ENCODE data around the gene SCN4A. TPM values are rescaled to one million over a fixed set of nuclear protein-coding genes. Genes with fewer than 3 reads are reported as not detected.

SCN4A gene
- 0.02 to 0.20 TPM (median 0.05 TPM) in 5 replicates for total RNA-seq (2022; extraction: Qiagen RNA extraction)

GRCh38 chr17:63972796-63973195, at the start of gene SCN4A:
Gene SCN4A (minus strand): TSS chr17:63972918. CDS start chr17:63972841, 77 bp downstream.

DNA sequence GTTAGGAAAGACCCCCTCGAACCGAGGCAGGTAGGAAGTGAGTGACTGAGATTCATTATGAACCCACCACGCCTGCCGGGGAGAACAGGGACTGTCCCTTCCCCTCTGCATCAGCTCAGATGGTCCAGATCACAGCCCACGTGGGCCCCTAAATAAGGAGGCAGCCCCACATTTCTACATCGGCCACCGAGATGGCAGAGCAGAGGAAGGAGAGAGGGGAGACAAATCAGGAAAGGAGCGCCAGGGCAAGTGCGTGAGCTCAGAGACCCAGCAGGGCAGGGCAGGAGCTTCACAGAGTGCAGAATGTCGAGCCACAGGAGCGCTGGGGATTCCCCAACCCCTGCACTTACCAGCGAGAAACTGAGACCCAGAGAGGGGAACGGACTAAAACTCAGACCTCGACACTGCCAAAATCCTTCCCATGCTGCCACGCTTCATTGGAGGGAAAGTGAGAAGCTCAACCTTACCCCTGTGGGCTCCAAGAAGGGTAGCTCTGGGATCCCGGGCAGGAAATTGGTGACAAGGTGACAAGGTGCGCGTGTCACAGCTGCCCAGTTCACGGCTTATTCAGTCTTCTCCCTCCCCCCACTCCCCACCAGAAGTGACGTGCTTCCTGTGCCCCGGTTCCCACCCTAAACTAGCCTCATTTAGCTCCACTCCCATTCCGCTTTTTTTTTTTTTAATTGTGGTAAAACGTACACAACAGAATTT, 47.5 kb upstream of the SCN4A start, which contains the start of gene ICAM2:
Gene ICAM2, minus strand, starts transcription at position 578 of the 711 bp plus-strand sequence. CDS start 13,942 bp downstream, outside the sequence.

DNA sequence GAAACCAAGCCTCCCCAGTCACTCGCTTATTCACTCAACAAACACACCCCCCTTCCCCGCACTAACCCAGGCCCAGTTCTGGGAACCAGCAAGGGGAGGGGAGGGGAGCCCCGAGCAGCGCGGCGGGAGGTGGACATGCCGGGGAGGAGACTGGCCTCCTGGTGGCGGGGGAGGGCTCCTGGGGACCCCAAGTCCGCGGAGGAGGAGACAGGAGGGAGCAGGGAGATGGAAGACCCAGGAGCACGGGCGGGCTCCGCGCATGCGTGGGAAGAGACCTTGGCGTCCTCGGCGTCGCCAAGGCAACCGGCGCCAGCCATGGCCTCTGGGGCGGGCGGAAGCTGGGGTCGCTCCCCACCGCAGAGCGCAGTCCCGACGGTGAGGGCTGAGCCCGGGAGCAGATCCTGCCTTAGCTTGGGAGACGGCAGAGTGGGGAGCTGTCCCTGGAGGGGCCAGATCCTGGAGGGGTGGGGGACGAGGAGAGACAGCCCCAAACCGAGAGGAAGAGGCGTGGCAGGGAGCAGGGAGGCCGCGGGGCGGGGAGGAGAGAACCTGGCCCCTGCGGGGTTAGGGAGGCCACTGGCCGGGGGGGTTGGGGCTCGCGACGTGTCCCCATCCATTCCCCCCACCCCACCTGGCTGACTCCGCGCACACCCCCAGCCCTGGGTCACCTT, 25.5 kb upstream of the SCN4A start, which contains the start of gene PRR29:
Gene PRR29, plus strand, starts transcription at position 302 of the 671 bp plus-strand sequence. Its CDS starts 14 bp downstream, at position 316.

DNA sequence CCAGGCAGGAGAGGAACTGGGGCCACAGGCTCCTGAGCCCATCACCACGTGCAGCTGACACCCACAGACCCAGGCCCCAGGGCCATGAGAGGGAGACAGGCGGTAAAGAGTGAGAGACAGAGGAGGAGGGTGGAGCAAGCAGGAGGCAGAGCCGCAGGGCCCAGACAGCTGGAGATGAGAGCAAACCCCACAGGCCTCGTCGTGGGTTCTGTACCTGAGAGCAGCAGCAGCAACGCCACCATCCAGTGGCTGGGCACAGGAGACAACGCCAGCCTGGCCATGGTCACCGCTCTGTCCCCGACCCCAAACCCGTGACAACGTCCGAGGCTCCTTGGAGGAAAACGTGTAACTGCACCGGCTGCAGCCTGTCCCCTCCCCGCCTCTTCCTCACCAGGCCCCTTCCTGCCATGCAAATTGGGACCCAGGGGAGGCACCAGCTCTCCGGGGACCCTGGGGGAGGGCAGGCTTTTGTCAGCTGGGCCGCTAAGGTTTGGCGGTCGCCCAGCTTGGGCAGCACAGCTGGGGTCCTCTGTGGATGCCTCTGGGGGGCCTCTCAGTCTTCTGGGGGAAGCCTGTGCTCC, 40.6 kb downstream of the SCN4A start, which contains the start of gene CD79B:
Gene CD79B, minus strand, starts transcription at position 351 of the 581 bp plus-strand sequence. Its CDS starts 70 bp downstream, at position 281.

DNA sequence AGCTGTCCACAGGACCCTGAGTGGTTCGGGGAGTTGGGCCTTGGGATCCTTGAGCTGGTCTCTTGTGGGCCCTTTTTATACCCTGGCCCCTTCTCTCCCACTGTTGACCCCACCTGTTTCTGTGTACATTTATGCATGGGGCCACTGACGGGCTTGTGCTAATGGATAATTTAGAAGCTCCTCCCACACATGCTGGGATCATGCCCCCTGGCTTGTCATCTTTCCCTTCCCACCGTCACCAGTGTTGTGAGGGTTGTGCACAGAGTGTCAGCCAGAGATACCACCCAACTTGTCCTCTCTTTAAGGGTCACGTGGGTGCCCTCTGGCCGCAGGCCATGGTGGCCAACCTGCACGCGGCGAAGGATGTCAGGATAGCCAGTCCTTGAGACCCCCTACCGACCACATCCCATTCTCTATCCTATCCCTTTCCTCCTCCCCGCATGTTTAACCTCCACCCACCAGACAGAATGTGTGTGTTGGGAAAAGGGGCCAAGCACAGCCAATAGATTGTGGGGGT, 53.9 kb downstream of the SCN4A start, which contains the start of gene GH1:
Gene GH1, minus strand, starts transcription at position 51 of the 517 bp plus-strand sequence. CDS start 63 bp downstream, outside the sequence.

DNA sequence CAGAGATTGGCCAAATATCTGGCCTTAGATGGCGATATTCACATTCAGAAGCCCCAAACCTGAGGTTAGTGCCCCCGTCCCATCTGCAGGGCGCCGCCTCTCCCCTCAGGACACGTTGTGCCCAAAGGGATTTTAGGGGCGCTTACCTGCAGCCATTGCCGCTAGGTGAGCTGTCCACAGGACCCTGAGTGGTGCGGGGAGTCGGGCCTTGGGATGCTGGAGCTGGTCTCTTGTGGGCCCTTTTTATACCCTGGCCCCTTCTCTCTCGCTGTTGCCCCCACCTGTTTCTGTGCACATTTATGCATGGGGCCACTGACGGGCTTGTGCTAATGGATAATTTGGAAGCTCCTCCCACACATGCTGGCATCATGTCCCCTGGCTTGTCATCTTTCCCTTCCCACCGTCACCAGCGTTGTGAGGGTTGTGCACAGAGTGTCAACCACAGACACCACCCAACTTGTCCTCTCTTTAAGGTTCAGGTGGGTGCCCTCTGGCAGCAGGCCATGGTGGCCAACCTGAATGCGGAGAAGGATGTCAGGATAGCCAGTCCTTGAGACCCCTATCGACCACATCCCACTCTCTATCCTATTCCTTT, 61.6 kb downstream of the SCN4A start, which contains the start of gene CSHL1:
Gene CSHL1, minus strand, starts transcription at position 218 of the 595 bp plus-strand sequence. Its CDS starts 62 bp downstream, at position 156.

DNA sequence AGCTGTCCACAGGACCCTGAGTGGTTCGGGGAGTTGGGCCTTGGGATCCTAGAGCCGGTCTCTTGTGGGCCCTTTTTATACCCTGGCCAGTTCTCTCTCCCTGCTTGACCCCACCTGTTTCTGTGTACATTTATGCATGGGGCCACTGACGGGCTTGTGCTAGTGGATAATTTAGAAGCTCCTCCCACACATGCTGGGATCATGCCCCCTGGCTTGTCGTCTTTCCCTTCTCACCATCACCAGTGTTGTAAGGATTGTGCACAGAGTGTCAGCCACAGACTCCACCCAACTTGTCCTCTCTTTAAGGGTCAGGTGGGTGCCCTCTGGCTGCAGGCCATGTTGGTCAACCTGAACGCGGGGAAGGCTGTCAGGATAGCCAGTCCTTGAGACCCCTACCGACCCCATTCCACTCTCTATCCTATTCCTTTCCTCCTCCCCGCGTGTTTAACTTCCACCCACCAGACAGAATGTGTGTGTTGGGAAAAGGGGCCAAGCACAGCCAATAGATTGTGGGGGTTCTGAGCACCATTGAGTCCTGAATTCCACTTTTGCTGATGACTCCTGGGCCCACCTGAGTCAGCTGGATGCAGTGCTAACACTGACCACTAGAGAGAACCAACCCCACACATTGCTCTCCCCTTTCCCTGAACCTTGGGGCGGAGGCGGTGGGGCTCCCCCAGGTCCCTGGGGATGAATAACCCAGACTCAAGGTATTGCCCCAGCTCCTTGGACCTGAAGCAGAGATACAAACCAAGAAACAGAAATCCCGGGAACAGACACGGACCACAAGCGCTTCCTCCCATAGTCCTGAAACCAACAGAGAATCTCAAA, 76.0 kb downstream of the SCN4A start, which contains the start of gene CSH1:
Gene CSH1, minus strand, starts transcription at position 51 of the 831 bp plus-strand sequence. CDS start 63 bp downstream, outside the sequence.

Other genes with a start within 250 kb of the SCN4A start
- gene STRADA, start 231.1 kb downstream of the SCN4A start, total RNA-seq (2022; extraction: Qiagen RNA extraction): 25.0 to 27.0 TPM (median 25.6 TPM) in 5 replicates
- 87.8 to 128 TPM (median 97.8 TPM) in 5 replicates for gene CCDC47, start 199.3 kb downstream of the SCN4A start, total RNA-seq (2022; extraction: Qiagen RNA extraction)
- gene DDX42, start 198.7 kb downstream of the SCN4A start, total RNA-seq (2022; extraction: Qiagen RNA extraction): 92.8 to 104 TPM (median 95.6 TPM) in 5 replicates
- gene PSMC5, start 145.5 kb downstream of the SCN4A start, total RNA-seq (2022; extraction: Qiagen RNA extraction): 197 to 251 TPM (median 212 TPM) in 5 replicates
- gene FTSJ3, start 145.3 kb downstream of the SCN4A start, total RNA-seq (2022; extraction: Qiagen RNA extraction): 48.7 to 58.6 TPM (median 53.9 TPM) in 5 replicates
- 52.0 to 62.8 TPM (median 57.0 TPM) in 5 replicates for gene SMARCD2, start 130.2 kb downstream of the SCN4A start, total RNA-seq (2022; extraction: Qiagen RNA extraction)
- gene CSH2, start 99.2 kb downstream of the SCN4A start, total RNA-seq (2022; extraction: Qiagen RNA extraction): not detected in 5 replicates
- gene GH2, start 91.0 kb downstream of the SCN4A start, total RNA-seq (2022; extraction: Qiagen RNA extraction): not detected in 5 replicates
- not detected in 5 replicates for gene CSH1, start 76.3 kb downstream of the SCN4A start, total RNA-seq (2022; extraction: Qiagen RNA extraction)
- gene CSHL1, start 61.7 kb downstream of the SCN4A start, total RNA-seq (2022; extraction: Qiagen RNA extraction): not detected in 5 replicates
- gene GH1, start 54.1 kb downstream of the SCN4A start, total RNA-seq (2022; extraction: Qiagen RNA extraction): not detected in 5 replicates
- gene CD79B, start 40.6 kb downstream of the SCN4A start, total RNA-seq (2022; extraction: Qiagen RNA extraction): 0.16 TPM in 1 of 5 replicates, not detected in the others
- gene PRR29, start 25.4 kb upstream of the SCN4A start, total RNA-seq (2022; extraction: Qiagen RNA extraction): 0.55 to 1.2 TPM (median 0.66 TPM) in 5 replicates
- gene ICAM2, start 47.7 kb upstream of the SCN4A start, total RNA-seq (2022; extraction: Qiagen RNA extraction): not detected in 5 replicates
- 3.0 to 4.4 TPM (median 3.7 TPM) in 5 replicates for gene ERN1, start 157.2 kb upstream of the SCN4A start, total RNA-seq (2022; extraction: Qiagen RNA extraction)